Vagina (tissue), 2 donors: ENCODE results near the gene IFRD1.

Experiments
- POLR2AphosphoS5 ChIP-seq, 2 donors: sonication (generic); formaldehyde crosslinking; IDR thresholded peaks; one replicate each; pipeline ENCODE4 v1.9.0; 2017; ENCODE audit warnings: antibody characterized with exemption in 2 of 2, mild to moderate bottlenecking in 2 of 2, low read depth in 1 of 2; ENCODE audit not compliant: insufficient read depth in 1 of 2
- TF ChIP-seq, protein P1 (sequence below), 3 experiments: fragments of 450-650 bp in 2 of 3; fragments of 200-600 bp in 1 of 3; sonication (generic) in 1 of 3; IDR thresholded peaks; one replicate each; pipeline ENCODE4 v1.5.1; 2017 to 2019; ENCODE audit warnings: antibody characterized with exemption in 3 of 3, mild to moderate bottlenecking in 2 of 3, moderate library complexity in 2 of 3

GRCh38 chr7:112485766-112486165 is 35.5 kb downstream of the IFRD1 start:
- TF ChIP-seq, protein P1, sequence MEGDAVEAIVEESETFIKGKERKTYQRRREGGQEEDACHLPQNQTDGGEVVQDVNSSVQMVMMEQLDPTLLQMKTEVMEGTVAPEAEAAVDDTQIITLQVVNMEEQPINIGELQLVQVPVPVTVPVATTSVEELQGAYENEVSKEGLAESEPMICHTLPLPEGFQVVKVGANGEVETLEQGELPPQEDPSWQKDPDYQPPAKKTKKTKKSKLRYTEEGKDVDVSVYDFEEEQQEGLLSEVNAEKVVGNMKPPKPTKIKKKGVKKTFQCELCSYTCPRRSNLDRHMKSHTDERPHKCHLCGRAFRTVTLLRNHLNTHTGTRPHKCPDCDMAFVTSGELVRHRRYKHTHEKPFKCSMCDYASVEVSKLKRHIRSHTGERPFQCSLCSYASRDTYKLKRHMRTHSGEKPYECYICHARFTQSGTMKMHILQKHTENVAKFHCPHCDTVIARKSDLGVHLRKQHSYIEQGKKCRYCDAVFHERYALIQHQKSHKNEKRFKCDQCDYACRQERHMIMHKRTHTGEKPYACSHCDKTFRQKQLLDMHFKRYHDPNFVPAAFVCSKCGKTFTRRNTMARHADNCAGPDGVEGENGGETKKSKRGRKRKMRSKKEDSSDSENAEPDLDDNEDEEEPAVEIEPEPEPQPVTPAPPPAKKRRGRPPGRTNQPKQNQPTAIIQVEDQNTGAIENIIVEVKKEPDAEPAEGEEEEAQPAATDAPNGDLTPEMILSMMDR (IDR thresholded peaks at IDR 0.05), result no peak
- TF ChIP-seq POLR2AphosphoS5 (IDR thresholded peaks at IDR 0.05; ENCODE audit: insufficient read depth in 1 of 2, low read depth in 1 of 2), result no peak
